ENCODE data around the gene RNF207. TPM values are rescaled to one million over a fixed set of nuclear protein-coding genes. Genes with fewer than 3 reads are reported as not detected.

Gene RNF207
- total RNA-seq, 2 donors from 2014 or later = 35.8 to 38.3 TPM

DNA sequence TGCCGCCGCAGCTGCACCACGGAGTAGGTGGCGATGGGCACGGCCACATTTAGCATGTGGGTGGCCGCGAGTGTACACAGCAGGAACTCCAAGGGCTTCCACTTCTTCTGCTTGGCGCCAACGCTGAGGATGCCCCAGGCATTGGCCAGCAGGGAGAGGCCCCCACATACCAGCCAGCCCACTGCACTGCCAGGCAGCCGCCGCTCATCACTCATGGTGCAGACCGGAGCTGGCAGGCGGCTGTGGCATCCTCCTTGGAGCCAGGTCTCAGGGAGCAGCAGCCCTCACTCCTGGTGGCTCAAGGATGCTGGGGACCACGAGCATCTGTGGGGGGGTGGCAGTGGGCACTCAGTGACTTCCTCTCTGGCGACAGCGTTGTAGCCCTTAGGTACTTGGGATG lies 48.8 kb downstream of the RNF207 start:
- DNase-seq (no peak), ATAC-seq (no peak)
- intact Hi-C loops (cut with DNase I) = no loop called here

DNA sequence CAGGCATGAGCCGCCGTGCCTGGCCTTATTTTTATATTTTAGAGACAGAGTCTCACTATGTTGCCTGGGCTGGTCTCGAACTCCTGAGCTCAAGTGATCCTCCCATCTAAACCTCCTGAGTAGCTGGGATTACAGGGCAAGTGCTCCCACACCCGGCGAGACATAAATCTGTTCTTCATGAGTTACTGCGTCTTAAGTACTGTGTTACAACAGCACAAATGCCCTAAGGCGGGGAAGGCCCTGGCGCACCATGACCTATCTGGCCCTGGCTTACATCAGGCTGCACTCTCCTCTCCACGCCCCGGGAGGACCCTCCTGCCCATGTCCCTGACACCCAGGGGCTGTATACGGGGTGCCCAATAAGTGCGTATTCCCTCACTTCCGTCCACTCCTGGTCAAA lies 50.7 kb downstream of the RNF207 start:
- intact Hi-C loops (cut with DNase I) = no loop called here
- ATAC-seq = no peak
- no peak for DNase-seq

GRCh38 chr1:6257541-6258069 lies 51.7 kb downstream of the RNF207 start:
- ATAC-seq (no peak), DNase-seq (no peak)
- intact Hi-C loops (cut with DNase I) = no loop called here

DNA sequence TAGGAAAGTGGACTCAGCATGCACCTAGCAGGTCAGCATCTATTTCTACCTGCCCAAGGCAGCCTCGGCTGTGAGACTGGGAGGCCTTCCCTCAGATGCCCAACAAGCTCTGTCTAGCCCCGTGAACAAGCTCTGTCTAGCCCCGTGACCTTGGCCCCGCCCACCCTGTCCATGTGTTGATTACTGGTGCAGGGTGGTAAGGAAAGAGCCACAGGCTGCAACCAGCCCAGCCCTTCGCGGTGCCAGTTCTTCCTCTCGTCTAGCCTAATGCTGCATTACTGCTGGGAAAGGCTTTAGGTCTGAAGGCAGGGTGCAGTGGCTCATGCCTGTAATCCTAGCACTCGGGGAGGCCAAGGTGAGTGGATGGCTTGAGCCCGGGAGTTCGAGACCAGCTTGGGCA lies 52.8 kb downstream of the RNF207 start:
- no peak for DNase-seq
- intact Hi-C loops (cut with DNase I) = no loop called here
- ATAC-seq = no peak

DNA sequence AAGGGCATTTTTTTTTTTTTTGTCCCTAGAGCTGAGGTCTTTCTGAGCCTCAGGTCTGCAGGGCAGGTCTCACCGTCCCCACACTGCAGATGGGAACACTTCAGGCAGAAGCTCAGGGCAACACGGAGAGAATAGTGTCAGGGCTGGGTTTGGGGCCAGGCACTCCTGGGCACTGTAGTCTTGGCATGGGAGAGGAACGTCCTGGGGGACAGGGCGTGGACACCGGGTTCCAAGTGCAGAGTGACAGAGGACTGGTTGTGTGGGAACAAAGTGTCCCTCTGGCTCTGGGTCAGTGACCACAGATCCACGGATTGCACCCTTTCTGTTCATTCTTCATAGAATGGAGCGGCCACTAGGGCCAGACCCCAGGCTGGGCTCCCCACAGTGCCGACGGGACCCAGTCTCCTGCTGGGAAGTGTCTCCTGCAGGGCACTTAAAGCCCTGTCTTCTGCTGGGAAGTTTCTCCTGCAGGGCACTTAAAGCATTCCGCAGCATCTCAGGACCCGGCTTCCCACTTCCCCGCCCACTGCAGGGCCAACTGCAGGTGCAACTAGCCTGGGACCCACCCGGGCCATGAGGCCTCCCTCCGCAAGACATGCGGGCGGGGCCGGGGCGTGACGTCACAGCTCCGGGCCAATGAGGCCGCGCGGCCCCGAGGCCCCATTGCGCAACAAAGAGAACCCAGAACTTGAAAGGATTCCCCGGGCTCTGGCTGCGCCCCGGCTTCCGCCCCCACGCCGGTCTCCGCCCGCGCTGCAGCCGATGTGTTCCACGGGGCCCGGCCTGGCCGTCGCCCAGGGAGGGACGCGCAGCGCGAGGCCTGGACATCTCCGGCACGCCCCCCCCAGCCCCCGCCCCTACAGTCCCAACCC lies 53.8 kb downstream of the RNF207 start:
- peak; percentile 92 for DNase-seq
- intact Hi-C loops (cut with DNase I) = no loop called here
- ATAC-seq = peak; percentile 73 to 77

DNA sequence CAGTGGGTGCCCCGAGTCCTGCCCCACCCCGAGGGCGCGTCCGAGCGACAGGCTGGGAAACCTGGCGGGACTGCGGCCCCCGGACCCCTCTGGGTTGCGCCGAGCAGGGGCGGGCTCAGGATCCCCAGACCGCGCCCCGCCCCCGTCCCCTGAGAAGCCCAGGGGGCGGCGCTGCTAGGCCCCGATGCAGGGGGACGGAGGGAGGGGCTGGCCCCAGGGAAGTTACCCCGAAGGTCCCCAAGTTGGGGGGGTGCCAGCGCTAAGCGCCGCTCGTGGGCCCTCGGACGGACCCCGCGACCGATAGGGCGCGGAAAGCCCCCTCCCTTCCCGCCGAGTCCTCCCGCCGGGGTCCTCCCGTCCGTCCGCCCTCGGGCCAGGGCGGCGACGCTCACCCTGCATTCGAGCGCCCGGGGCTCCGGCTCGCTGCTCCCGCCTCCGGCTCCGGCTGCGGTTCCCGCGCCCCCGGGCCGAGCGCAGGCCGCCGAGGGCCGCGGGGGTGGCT lies 54.6 kb downstream of the RNF207 start:
- intact Hi-C loops (cut with DNase I) = no loop called here
- ATAC-seq (peak; percentile 19 to 29), DNase-seq (peak; percentile 52)

DNA sequence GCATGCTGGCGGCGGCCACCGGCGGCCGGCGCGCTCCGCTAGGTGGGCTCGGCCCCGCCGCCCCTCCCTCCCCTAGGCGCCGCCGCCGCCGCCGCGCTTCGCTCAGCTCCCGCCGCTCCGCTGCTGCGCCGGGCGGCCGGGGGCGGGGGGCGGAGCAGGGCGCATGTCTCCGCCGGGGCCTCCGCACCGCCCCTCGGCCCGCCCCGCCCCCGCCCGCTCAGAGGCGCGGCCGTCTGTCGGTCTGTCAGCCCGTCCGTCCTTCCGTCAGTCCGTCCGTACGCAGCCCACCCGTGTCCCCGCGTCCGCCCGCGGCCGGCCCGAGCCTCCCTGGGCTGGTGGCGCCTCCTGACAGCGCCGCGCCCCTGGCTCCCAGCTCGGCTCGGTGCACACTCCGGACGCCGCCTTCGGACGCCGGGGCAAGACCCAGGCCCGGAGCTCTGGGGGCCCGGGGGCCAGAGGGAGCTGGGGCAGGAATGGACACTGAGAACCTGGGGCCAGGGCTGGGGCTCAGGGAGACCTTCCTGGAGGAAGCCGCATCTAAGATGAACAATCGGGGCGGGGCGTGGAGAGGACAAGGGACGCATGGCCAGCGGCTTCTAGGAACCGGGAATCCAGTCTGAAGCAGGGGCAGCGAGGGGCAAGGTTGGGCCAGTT lies 55.2 kb downstream of the RNF207 start, which contains the start of gene GPR153:
GPR153 (minus strand) TSS at position 138 of the 654 bp plus-strand sequence. CDS start 6,193 bp downstream, outside the sequence.
- intact Hi-C loops (cut with DNase I) = no loop called here
- ATAC-seq (peak; percentile 59 to 64), DNase-seq (peak; percentile 60)

DNA sequence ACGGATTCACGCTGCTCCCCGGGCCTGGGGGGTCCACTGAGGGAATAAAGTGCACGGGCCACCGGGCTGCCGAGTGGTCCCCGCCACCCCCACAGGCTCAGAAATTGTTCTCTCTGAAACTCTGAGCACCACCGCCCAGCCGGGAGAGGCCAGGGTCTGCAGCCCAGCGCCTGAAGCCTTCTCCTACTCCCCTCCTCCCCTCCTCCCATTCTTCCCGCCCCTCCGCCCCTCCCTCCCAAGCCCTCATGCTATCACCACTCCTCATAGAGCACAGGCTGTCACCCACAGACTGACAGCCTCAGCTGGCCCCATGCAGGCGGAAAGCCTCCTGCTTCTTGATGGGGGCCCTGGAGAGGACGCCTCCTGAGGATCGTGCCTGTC lies 55.7 kb downstream of the RNF207 start:
- peak in 1 of 2 donors; percentile 5 for ATAC-seq
- no peak for DNase-seq
- intact Hi-C loops (cut with DNase I) = no loop called here

DNA sequence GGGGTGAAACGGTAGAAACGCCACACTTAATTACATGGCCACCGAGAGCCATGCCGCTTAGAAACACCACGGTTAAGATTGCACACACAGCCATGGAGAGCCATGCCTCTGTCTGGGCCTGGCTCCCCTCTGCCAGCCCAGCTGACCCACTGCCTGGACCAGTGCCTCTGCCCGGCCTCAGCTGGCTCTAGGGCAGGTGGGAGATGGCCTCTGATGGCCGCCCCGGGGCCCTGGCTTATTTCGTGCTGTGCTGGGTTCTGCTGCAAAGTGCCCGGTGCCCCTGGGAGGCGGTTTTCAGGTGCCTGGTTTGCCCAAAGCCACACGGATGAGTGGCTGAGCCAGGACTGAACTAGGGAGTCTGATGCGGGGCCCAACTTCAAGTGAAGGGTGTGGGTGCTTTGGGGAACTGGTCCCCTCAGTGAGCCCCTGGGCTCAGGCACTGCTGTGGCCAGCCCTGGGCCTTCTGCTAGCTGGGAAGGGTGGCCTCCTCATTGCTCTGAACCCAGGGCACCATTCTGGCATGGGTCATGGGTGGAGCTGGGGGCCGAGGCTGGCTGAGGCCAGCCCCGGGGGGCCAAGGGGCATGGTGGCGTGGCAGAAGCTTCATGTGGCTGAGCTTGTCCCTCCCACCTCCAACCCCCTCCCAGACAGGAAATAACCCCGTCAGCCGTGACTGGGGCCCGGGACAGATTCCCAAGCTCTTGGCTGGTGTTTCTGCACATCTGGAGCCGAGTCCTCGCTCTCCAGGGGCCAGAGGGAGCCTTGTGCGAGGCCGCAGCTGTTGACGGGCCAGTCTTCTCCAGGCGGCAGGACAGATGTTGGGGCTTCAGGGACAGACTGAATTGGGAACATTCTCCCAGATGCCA lies 56.9 kb downstream of the RNF207 start:
- ATAC-seq (peak; percentile 43 to 47), DNase-seq (peak; percentile 66)
- intact Hi-C loops (cut with DNase I) = no loop called here

GRCh38 chr1:6263716-6264115 lies 57.8 kb downstream of the RNF207 start:
- ATAC-seq = peak in 1 of 2 donors; percentile 2
- intact Hi-C loops (cut with DNase I) = no loop called here

GRCh38 chr1:6265151-6265550 lies 59.2 kb downstream of the RNF207 start:
- DNase-seq (no peak), ATAC-seq (no peak)
- intact Hi-C loops (cut with DNase I) = no loop called here

More at GRCh38 chr1:6263716-6264115, 57.8 kb downstream of the RNF207 start:
- DNase-seq = no peak

DNA sequence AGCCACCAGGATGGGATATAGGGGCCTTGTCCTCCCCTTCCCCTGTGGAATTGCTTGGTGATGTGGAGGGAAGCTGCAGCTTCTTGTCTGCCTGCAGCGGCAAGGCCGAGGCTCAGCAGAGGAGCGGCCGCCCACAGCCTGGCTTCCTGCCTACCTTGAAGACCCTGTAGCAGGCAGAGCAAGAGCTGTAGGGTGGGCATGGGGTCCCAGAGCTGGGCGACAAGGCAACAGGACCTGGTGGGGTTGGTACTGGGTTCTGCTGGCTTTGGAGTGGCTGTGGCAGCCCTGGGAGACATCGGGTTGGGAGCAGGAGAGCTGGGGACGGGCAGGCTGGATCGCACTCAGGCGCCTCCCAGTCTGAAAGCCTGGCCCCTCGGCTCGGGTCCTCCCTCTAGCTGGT lies 60.7 kb downstream of the RNF207 start:
- no peak for DNase-seq
- no peak for ATAC-seq
- intact Hi-C loops (cut with DNase I) = no loop called here

DNA sequence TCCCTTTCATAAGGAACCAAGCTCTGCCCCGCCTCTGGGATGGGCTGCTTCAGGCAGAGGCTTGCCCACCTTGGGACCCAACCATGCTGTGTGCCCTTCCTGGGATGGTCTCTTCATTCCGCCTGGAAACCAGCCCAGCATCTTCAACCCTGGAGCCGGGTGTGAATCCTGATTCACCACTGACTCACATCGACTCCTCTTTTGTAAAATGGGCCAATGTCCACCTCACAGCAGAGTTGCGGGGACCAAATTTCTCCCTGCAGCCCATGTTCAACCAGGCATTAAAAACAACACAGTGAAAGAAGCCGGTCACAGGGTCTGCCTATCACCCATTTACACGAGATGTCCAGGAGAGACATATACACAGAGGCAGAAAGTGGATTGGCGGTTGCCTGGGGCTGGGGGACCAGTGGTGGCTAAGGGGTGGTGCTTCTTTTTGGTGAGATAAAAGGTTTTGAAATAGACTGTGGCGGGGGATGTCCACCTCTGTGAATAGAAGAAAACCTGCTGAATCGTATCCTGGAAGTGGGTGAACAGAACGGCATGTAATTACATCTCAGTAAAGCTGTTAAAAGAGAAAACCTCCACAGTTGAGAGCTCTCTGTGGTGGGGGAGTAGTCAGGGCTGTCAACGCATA lies 61.9 kb downstream of the RNF207 start:
- intact Hi-C loops (cut with DNase I) = no loop called here
- ATAC-seq (no peak), DNase-seq (no peak)

DNA sequence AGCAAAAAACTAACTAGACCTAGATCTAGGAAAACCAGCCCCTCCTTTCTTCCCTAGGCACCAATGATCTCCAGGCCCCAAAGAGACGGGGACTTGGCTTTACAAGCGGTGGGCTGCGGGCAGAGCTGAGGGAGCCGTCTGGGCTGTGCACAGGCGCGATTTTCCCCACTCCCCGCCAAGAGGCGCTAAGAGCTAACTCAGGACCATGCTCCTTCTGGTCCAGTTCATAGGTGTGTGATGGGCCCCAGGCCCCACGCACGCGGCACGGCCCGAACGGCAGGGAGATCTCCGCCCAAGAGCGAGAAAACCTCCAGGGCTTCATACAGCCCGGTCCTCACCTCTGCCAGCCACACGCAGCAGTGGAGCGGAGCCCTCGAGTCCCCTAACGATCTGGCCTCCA lies 62.5 kb downstream of the RNF207 start:
- intact Hi-C loops (cut with DNase I) = no loop called here
- ATAC-seq (peak in 1 of 2 donors; percentile 23), DNase-seq (no peak)

GRCh38 chr1:6269296-6269695 lies 63.4 kb downstream of the RNF207 start:
- DNase-seq (no peak), ATAC-seq (no peak)
- intact Hi-C loops (cut with DNase I) = no loop called here

GRCh38 chr1:6269720-6270400 lies 63.9 kb downstream of the RNF207 start:
- DNase-seq = no peak
- intact Hi-C loops (cut with DNase I) = no loop called here
- no peak for ATAC-seq

DNA sequence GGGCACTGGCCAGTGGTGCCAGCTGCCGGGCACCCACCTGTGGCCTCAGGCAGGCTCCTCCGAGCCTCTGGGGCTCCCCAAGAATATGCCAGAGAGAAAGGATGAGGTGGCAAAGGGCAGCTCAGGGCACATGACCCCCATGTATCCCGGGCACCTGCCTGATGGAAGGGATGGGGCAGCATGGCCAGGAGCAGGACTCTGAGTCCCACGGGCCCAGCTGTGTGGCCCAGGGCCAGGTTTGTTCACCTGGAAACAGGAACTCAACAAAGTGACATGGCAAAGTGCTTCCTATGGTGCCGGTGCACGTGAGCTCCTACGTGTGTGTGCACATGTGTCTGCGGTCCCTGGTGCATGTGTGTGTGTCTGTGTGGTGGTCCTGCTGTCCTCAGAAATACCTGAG lies 64.5 kb downstream of the RNF207 start:
- intact Hi-C loops (cut with DNase I) = no loop called here
- DNase-seq = no peak
- no peak for ATAC-seq
